Activated CD8-positive, alpha-beta T cell treated with anti-CD3 and anti-CD28 coated beads, Interleukin-2, amount 10 ng/mL, durations not matched to agents 7 days and 5 days (primary cell): ENCODE results near the gene MYMX. TPM values are rescaled to one million over a fixed set of nuclear protein-coding genes. Genes with fewer than 3 reads are reported as not detected.
A peak's percentile ranks its signal among the peaks of the same experiment; 100 is the strongest.
"Not testable (repeated sequence)": the region's sequence is repeated elsewhere in the genome, so short reads cannot be mapped to it uniquely, and the experiment has no call there.

Source experiments
- ATAC-seq: fragments of 150-1000 bp; cut with Tn5 transposase; one replicate; pipeline ENCODE4 v1.10.0; 2021; ENCODE audit warnings: moderate library complexity
- CTCF ChIA-PET: fragments of 350-600 bp; sonication (Branson Sonifier 250); formaldehyde crosslinking; loops from one replicate; lab custom pipeline; 2021; ENCODE audit warnings: antibody characterized with exemption; lab: Charles Lee
- POLR2A ChIA-PET: fragments of 350-600 bp; sonication (Branson Sonifier 250); formaldehyde crosslinking; loops from one replicate; lab custom pipeline; 2021; ENCODE audit warnings: antibody characterized with exemption; lab: Charles Lee
- DNase-seq: peaks from one replicate; pipeline ENCODE4 v3.0.0-alpha.2; 2020
- H3K27ac Mint-ChIP-seq: one replicate; pipeline ENCODE4 v1.8.0; 2021; ENCODE audit warnings: mild to moderate bottlenecking, mixed read lengths
- H3K27me3 Mint-ChIP-seq: one replicate; pipeline ENCODE4 v1.8.0; 2021; ENCODE audit warnings: low read depth, mixed read lengths
- H3K36me3 Mint-ChIP-seq: one replicate; pipeline ENCODE4 v1.8.0; 2021; ENCODE audit warnings: low read depth, mixed read lengths
- H3K4me1 Mint-ChIP-seq: one replicate; pipeline ENCODE4 v1.8.0; 2021; ENCODE audit warnings: low read depth, mixed read lengths
- H3K4me3 Mint-ChIP-seq: one replicate; pipeline ENCODE4 v1.8.0; 2021; ENCODE audit warnings: mild to moderate bottlenecking, mixed read lengths
- H3K9me3 Mint-ChIP-seq: one replicate; pipeline ENCODE4 v1.8.0; 2022; ENCODE audit warnings: mixed read lengths; ENCODE audit not compliant: insufficient read depth
- total RNA-seq, 2 experiments: library from RNA; stranded (reverse); gene quantifications; one replicate each; pipeline ENCODE4 v1.2.3, GENCODE V29; 2021

Gene MYMX
- total RNA-seq, 2 experiments from 2014 or later: not detected

DNA sequence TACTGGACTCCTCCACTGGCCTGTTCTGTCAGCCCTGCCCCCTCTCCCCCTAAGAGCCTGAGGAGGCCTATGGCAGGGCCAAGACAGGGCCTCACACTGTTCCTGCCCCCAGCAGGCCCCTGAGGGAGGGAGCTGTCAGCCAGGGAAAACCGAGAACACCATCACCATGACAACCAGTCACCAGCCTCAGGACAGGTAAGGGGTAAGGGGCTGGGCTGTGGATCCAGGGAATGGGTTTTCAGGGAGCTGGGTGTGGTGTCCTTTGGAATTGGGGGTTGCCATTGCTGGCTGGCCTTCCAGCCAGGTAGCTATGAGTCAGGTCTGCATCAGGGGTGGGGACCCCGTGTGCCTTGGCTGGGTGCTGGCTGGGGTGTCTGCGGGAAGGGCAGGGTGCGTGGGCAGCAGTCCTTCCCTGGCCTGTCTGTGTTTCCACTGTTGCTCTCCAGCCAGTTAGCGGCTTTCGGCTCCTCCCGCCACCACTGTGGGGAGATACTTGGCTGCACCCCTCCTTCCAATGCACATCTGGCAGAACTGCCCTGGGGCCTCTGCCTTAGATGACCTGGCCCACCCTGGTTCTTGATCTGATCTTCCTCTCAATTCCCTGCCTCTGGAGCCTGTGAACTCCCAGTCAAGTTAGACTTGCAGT is 10.5 kb downstream of the MYMX start:
- POLR2A ChIA-PET: interaction anchor here (1.6 kb wide), 1 partner anchor 20 kb away, joined by 11 read pairs; the partner anchor contains the start of gene HSP90AB1
- CTCF ChIA-PET: interaction anchor here (1.9 kb wide), 1 partner anchor 10 kb away, joined by 8 read pairs; no protein-coding TSS in a partner anchor

DNA sequence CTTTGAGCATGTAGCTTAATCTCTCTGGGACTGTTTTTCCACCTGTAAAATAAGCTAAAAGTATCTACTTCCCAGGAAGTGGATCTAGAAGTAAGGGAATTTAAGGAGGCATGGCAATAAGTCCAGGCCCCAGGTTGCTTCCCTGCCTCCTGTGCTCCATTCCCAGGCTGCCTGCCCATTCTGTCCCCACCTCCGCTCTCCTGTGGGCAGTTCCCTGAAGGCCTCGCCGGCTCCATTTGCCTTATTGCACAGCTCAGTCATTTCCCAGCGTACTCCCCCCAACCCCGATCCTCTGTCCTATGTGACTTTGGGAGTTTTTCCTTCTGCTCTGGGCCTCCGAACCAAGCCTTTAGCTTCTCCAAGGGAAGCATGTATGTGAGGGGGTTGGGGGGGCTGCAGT is 11.3 kb downstream of the MYMX start:
- no peak overlapping the region for H3K27ac Mint-ChIP-seq
- DNase-seq (no peak), ATAC-seq (no peak)
- ChIA-PET CTCF (interaction anchor here (1.9 kb wide), 1 partner anchor 9 kb away, joined by 8 read pairs; no protein-coding TSS in a partner anchor), POLR2A (interaction anchor here (1.6 kb wide), 1 partner anchor 19 kb away, joined by 11 read pairs; the partner anchor contains the start of gene HSP90AB1)
- peaks cover 26% of the 10 kb centered on the region for H3K4me1 Mint-ChIP-seq
- H3K4me3 Mint-ChIP-seq: no peak overlapping the region
- peaks cover 21% of the 10 kb centered on the region for H3K36me3 Mint-ChIP-seq
- H3K27me3 Mint-ChIP-seq: no peaks in the 10 kb centered on the region
- no peaks in the 10 kb centered on the region for H3K9me3 Mint-ChIP-seq

More for the DNA sequence above, 10.5 kb downstream of the MYMX start:
- no peaks in the 10 kb centered on the region for H3K27me3 Mint-ChIP-seq
- no peak for DNase-seq
- peaks cover 31% of the 10 kb centered on the region for H3K4me1 Mint-ChIP-seq
- no peak overlapping the region for H3K27ac Mint-ChIP-seq
- ATAC-seq: no peak
- H3K36me3 Mint-ChIP-seq: peaks cover 16% of the 10 kb centered on the region
- H3K9me3 Mint-ChIP-seq: no peaks in the 10 kb centered on the region
- no peak overlapping the region for H3K4me3 Mint-ChIP-seq

DNA sequence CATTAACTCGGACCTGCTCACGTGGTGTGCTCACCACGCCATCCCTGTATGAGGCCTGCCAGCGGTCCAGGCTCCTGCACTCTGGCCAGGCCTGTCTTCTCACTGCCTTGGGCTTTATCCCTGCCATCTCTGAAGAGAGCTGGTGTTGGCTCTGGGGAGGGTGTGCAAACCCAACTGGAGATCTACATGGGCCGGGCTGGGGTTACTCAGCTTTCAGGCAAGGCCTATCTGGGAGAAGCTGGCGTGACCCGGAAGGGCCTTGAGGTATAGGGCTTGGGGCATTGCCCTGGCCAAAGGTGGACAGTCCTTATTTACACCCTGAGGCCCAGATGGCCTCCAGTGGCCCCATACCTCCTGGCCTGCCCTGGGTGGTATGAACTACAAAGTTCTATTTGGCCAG is 11.7 kb downstream of the MYMX start:
- no peak overlapping the region for H3K27ac Mint-ChIP-seq
- ChIA-PET POLR2A (interaction anchor here (1.6 kb wide), 1 partner anchor 19 kb away, joined by 11 read pairs; the partner anchor contains the start of gene HSP90AB1), CTCF (interaction anchor here (1.9 kb wide), 1 partner anchor 9 kb away, joined by 8 read pairs; no protein-coding TSS in a partner anchor)
- no peak overlapping the region for H3K4me3 Mint-ChIP-seq
- H3K27me3 Mint-ChIP-seq: no peaks in the 10 kb centered on the region
- peaks cover 30% of the 10 kb centered on the region for H3K4me1 Mint-ChIP-seq
- H3K9me3 Mint-ChIP-seq: no peaks in the 10 kb centered on the region
- DNase-seq: no peak
- ATAC-seq: no peak
- H3K36me3 Mint-ChIP-seq: peaks cover 21% of the 10 kb centered on the region

DNA sequence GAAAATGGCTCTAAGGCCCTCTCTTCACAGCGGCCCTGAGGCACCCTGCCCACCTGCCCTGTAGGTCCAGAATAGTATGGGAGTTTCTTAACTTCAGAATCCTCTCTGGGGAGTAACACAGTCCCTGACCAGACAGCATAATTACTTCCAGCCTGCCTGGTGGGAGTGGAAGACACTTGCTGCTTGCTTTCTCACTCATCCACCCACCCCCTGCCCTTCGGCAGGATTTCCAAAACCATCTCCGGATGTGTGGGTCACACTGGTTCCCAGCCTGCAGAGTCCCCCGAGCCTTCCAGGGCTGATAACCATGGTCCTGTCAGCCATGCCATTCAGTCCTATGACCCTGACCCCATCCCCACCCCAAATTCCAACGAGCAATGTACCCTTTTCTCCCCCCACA is 12.1 kb downstream of the MYMX start:
- H3K27ac Mint-ChIP-seq: peak overlapping the region; percentile 21

DNA sequence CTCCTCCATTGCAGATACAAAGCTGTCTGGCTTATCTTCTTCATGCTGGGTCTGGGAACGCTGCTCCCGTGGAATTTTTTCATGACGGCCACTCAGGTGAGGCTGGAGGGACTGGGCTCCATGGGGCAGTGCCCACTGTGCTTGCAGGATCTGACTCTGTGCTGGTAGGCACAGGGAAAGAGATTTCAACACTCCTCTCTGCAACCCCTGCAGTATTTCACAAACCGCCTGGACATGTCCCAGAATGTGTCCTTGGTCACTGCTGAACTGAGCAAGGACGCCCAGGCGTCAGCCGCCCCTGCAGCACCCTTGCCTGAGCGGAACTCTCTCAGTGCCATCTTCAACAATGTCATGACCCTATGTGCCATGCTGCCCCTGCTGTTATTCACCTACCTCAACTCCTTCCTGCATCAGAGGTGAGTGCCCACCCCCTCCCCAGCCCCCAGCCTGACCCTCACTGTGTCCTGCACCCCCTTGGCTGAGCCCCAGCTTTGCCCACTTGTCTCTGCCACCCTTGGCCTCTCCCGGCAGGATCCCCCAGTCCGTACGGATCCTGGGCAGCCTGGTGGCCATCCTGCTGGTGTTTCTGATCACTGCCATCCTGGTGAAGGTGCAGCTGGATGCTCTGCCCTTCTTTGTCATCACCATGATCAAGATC is 12.8 kb downstream of the MYMX start:
- ChIA-PET POLR2A (no interaction called here), CTCF (no interaction called here)
- peaks cover 33% of the 10 kb centered on the region for H3K4me1 Mint-ChIP-seq
- DNase-seq (no peak), ATAC-seq (no peak)
- no peak overlapping the region for H3K4me3 Mint-ChIP-seq
- no peaks in the 10 kb centered on the region for H3K27me3 Mint-ChIP-seq
- no peaks in the 10 kb centered on the region for H3K9me3 Mint-ChIP-seq
- no peak overlapping the region for H3K27ac Mint-ChIP-seq
- H3K36me3 Mint-ChIP-seq: peaks cover 20% of the 10 kb centered on the region

More for the DNA sequence above, 12.1 kb downstream of the MYMX start:
- Mint-ChIP-seq H3K9me3 (no peaks in the 10 kb centered on the region), H3K36me3 (peaks cover 21% of the 10 kb centered on the region), H3K4me1 (peaks cover 34% of the 10 kb centered on the region), H3K27me3 (no peaks in the 10 kb centered on the region), H3K4me3 (no peak overlapping the region)
- ATAC-seq: no peak
- DNase-seq: no peak
- POLR2A ChIA-PET: no interaction called here
- CTCF ChIA-PET: interaction anchor here (1.9 kb wide), 1 partner anchor 9 kb away, joined by 8 read pairs; no protein-coding TSS in a partner anchor

DNA sequence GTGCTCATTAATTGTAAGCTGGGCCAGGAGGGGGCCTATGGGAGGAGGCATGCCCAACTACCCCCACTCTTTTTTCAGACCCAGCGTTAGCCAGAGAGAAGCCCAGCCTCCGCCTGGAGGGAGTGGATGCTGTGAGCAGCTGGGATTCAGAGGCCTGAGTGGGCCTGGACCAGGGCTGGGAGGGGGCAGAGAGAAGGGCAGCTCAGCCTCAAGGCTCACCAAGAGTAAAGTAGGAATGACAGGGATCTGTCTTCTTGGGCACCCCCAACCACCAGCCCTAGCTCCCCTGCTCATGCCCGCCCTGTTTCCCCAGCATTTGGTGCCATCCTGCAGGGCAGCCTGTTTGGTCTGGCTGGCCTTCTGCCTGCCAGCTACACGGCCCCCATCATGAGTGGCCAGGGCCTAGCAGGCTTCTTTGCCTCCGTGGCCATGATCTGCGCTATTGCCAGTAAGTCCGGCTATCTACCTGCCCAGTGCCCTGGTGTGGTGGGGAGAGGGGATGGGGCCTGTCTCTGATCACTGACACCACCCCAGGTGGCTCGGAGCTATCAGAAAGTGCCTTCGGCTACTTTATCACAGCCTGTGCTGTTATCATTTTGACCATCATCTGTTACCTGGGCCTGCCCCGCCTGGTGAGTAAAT is 13.4 kb downstream of the MYMX start:
- H3K4me3 Mint-ChIP-seq: no peak overlapping the region
- CTCF ChIA-PET: no interaction called here
- no peak overlapping the region for H3K27ac Mint-ChIP-seq
- DNase-seq (no peak), ATAC-seq (no peak)
- peaks cover 19% of the 10 kb centered on the region for H3K36me3 Mint-ChIP-seq
- H3K27me3 Mint-ChIP-seq: no peaks in the 10 kb centered on the region
- peaks cover 26% of the 10 kb centered on the region for H3K4me1 Mint-ChIP-seq
- H3K9me3 Mint-ChIP-seq: no peaks in the 10 kb centered on the region
- POLR2A ChIA-PET: no interaction called here

DNA sequence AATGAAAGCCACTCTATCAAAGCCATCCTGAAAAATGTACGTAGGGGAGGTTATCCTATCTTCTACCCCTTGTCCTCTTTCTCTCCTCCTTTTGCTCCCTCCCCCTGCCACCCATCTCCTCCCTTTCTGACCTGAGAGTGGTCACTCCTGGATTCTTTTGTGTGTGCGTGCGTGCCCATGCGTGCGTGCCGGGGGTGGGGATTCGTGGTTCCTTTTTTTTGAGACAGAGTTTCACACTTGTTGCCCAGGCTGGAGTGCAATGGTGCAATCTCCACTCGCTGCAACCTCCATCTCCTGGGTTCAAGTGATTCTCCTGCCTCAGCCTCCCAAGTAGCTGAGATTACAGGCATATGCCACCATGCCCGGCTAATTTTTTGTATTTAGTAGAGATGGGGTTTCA is 14.7 kb downstream of the MYMX start:
- H3K27ac Mint-ChIP-seq, DNase-seq, H3K4me3 Mint-ChIP-seq, H3K9me3 Mint-ChIP-seq, POLR2A ChIA-PET, ATAC-seq, CTCF ChIA-PET, H3K27me3 Mint-ChIP-seq: not testable (repeated sequence)
- peaks cover 25% of the 10 kb centered on the region for H3K36me3 Mint-ChIP-seq
- H3K4me1 Mint-ChIP-seq: peaks cover 21% of the 10 kb centered on the region

DNA sequence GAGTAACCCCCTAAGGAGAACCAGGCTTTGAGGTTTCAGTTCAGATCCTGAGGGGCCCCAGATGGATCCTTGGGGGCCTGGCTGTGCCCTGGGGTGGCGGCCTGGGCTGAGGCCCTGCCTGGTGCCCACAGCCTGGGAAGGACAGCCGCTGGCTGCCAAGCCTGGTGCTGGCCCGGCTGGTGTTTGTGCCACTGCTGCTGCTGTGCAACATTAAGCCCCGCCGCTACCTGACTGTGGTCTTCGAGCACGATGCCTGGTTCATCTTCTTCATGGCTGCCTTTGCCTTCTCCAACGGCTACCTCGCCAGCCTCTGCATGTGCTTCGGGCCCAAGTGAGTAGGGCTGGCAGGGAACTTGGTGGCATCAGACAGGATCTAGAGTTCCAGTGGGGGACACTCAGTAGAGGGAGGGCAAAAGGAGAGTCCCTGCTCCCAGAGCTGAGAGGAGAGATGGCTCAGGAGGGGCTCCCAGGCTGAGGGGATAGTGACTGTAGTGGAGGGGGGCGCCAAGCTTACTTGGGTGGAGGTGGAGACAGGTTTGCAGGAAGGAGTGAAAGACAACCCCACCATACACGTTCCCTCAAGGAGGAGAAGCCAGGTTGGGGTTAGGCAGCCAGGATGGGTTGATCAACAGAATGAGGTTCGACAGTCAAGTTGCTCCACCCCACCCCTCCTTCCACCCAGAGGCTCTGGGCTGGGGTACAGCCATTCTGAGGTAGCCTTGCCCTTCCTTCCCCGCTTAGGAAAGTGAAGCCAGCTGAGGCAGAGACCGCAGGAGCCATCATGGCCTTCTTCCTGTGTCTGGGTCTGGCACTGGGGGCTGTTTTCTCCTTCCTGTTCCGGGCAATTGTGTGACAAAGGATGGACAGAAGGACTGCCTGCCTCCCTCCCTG is 16.2 kb downstream of the MYMX start:
- CTCF ChIA-PET: interaction anchor here (0.7 to 3.0 kb wide), 2 partner anchors 9 to 12 kb away, joined by 3 to 17 read pairs; partner anchors contain the start of gene HSP90AB1
- H3K36me3 Mint-ChIP-seq: peaks cover 25% of the 10 kb centered on the region

DNA sequence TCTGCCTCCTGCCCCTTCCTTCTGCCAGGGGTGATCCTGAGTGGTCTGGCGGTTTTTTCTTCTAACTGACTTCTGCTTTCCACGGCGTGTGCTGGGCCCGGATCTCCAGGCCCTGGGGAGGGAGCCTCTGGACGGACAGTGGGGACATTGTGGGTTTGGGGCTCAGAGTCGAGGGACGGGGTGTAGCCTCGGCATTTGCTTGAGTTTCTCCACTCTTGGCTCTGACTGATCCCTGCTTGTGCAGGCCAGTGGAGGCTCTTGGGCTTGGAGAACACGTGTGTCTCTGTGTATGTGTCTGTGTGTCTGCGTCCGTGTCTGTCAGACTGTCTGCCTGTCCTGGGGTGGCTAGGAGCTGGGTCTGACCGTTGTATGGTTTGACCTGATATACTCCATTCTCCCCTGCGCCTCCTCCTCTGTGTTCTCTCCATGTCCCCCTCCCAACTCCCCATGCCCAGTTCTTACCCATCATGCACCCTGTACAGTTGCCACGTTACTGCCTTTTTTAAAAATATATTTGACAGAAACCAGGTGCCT is 16.9 kb downstream of the MYMX start:
- Mint-ChIP-seq H3K9me3 (no peaks in the 10 kb centered on the region), H3K27ac (peak overlapping the region; percentile 83), H3K4me3 (no peak overlapping the region), H3K4me1 (peaks cover 34% of the 10 kb centered on the region), H3K36me3 (peaks cover 25% of the 10 kb centered on the region), H3K27me3 (no peaks in the 10 kb centered on the region)
- CTCF ChIA-PET: interaction anchor here (2.3 to 3.0 kb wide), 5 partner anchors 9 to 64 kb away, joined by 7 to 37 read pairs (median 17); partner anchors contain the start of genes HSP90AB1, SLC29A1 and SLC35B2
- POLR2A ChIA-PET: interaction anchor here (5.6 kb wide), 1 partner anchor 13 kb away, joined by 54 read pairs; the partner anchor contains the start of gene HSP90AB1
- ATAC-seq: no peak
- no peak for DNase-seq

More for the DNA sequence above, 16.2 kb downstream of the MYMX start:
- POLR2A ChIA-PET: interaction anchor here (5.6 kb wide), 1 partner anchor 14 kb away, joined by 54 read pairs; the partner anchor contains the start of gene HSP90AB1
- ATAC-seq (no peak), DNase-seq (no peak)
- no peaks in the 10 kb centered on the region for H3K9me3 Mint-ChIP-seq
- peaks cover 30% of the 10 kb centered on the region for H3K4me1 Mint-ChIP-seq
- H3K4me3 Mint-ChIP-seq: no peak overlapping the region
- no peaks in the 10 kb centered on the region for H3K27me3 Mint-ChIP-seq
- H3K27ac Mint-ChIP-seq: peak overlapping the region; percentile 83

DNA sequence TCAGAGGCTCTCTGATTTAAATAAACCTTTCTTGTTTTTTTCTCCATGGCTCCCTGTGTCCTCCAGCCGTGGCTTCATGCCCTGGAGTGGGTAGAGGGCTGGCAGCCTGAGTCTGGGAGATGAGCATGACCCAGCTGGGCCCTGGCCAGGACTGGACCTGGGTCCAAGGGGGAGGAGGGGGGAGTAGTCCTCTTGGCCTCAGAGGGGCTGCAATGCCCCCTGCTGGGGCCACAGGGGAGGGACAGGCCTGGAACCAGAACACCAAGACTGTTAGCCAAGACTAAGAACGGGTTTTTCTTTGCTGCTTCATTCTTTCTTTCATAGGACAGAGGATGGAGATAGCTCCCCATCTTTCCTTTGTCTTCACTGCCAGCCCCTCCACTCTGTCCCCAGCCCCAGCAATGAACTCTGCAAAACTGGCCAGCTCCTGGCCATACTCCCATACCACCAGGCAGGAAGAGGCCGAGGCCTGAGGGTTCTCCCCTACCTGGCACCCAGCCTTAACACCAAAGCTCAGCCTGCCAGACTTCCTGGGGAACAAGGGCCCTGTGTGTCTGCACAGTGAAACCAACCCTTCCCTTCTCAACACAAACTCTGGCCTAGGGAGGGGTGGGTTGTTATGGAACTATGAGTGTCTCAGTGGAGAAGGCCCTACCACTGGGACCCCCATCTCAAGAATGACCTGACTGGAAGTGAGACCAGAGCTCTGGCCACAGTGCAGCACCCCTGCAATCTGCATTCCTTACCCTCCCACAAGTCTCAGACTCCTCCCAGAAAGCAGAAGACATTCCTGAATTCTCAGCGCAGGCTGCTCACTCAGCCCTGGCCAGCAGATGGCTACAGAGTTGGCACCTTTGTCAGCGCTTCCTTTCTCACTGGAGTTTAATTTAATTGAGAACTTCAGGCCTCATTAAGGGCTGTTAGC is 17.6 kb downstream of the MYMX start:
- H3K4me3 Mint-ChIP-seq: no peak overlapping the region
- H3K4me1 Mint-ChIP-seq: peaks cover 34% of the 10 kb centered on the region
- no peaks in the 10 kb centered on the region for H3K9me3 Mint-ChIP-seq
- H3K27ac Mint-ChIP-seq: peak overlapping the region; percentile 59
- peaks cover 25% of the 10 kb centered on the region for H3K36me3 Mint-ChIP-seq
- ChIA-PET POLR2A (interaction anchor here (5.6 kb wide), 1 partner anchor 13 kb away, joined by 54 read pairs; the partner anchor contains the start of gene HSP90AB1), CTCF (interaction anchor here (0.7 to 3.0 kb wide), 14 partner anchors 10 to 138 kb away, joined by 3 to 37 read pairs (median 5); partner anchors contain the start of genes HSP90AB1, SLC29A1 and SLC35B2)
- DNase-seq (no peak), ATAC-seq (no peak)
- no peaks in the 10 kb centered on the region for H3K27me3 Mint-ChIP-seq
